Measurements from ENCODE around the gene MEIKIN.

GRCh38 chr5:131916481-131916880 is 29.0 kb downstream of the MEIKIN start:
- TF ChIP-seq ARNT (IDR thresholded peaks at IDR 0.05), result no peak
- TF ChIP-seq SUZ12 (IDR thresholded peaks at IDR 0.05), result no peak
- TF ChIP-seq LEF1 (IDR thresholded peaks at IDR 0.05; ENCODE audit: borderline replicate concordance), result no peak
- no peak for TF ChIP-seq FOXM1 (IDR thresholded peaks at IDR 0.05; ENCODE audit: borderline replicate concordance)
- no peak for TF ChIP-seq ZNF384 (IDR thresholded peaks at IDR 0.05)
- no peak for TF ChIP-seq PKNOX1 (IDR thresholded peaks at IDR 0.05)
- TF ChIP-seq FOXA1 (IDR thresholded peaks at IDR 0.05), result no peak

Measured in HEK293T (cell line).